Gastroesophageal sphincter (tissue), 3 donors: ENCODE data around the gene F10.

Experiments used
- CTCF ChIP-seq, 4 experiments: fragments of 200-600 bp in 2 of 4; fragments of 450-650 bp in 2 of 4; sonication (generic) in 1 of 4; IDR thresholded peaks; one replicate each; pipeline ENCODE4 v1.5.1; 2017 to 2019; ENCODE audit warnings: antibody characterized with exemption in 4 of 4, mild to moderate bottlenecking in 2 of 4, moderate library complexity in 2 of 4
- EP300 ChIP-seq: sonication (generic); formaldehyde crosslinking; IDR thresholded peaks from one replicate; pipeline ENCODE4 v1.6.1; 2017; ENCODE audit warnings: antibody characterized with exemption, mild to moderate bottlenecking
- POLR2A ChIP-seq, 2 donors: fragments of 450-650 bp; IDR thresholded peaks; one replicate each; pipeline ENCODE4 v1.6.1; 2017; ENCODE audit warnings: antibody characterized with exemption in 2 of 2, mild to moderate bottlenecking in 2 of 2, moderate library complexity in 1 of 2
- POLR2AphosphoS5 ChIP-seq: sonication (generic); formaldehyde crosslinking; IDR thresholded peaks from one replicate; pipeline ENCODE4 v1.6.1; 2017; ENCODE audit warnings: antibody characterized with exemption

DNA sequence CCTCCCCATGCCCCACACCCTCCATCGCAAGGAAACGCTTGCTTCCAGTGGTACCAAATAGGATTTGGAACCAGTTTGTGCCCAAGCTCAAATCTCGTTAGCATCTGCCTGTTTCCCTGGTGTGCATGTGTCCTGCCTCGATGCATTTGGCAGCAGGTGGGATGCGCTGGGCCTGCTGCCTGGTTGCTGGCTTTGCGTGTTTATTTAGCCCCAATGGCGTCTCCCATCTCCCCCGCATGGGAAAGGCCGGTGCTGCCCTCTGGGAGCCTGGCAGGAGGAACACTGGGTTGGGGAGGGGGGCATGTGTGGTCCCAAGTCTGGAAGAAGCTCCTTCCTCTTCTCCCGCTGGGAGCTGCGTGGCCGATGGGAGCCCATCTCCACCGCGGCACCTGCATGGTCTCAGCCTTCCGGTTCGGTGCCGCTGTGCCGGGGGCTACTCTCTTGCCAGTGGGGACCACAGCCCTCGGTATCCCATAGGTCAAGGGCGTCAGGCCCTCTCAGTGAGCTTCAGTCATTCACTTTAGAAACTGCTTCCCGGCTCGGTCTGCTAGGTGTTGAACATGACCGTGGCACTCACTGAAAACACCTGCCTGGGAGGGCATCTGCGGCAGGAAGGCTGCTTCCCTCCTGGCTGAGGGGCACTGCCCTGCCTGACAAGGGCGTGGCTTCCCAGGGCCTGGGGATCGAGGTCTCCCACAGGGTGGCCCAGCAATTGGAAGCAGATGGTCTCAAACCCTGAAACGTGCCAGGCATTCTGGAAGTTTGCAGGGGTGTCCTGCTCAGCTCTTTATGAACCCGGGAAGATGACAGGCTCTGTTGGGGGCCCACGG lies 28.8 kb upstream of the F10 start:
- no peak for TF ChIP-seq CTCF (IDR thresholded peaks at IDR 0.05)
- no peak for TF ChIP-seq EP300
- no peak for TF ChIP-seq POLR2A (IDR thresholded peaks at IDR 0.05)
- TF ChIP-seq POLR2AphosphoS5: no peak
